Activated CD4-positive, alpha-beta memory T cell treated with anti-CD3 and anti-CD28 coated beads for 36 hours (primary cell): ENCODE results near the gene PI4KA. TPM values are rescaled to one million over a fixed set of nuclear protein-coding genes. Genes with fewer than 3 reads are reported as not detected.
"Not testable (repeated sequence)": the region's sequence is repeated elsewhere in the genome, so short reads cannot be mapped to it uniquely, and the experiment has no call there.

ENCODE experiments used
- CTCF ChIA-PET: fragments of 350-600 bp; sonication (Branson Sonifier 250); formaldehyde crosslinking; loops from one replicate; lab custom pipeline; 2021; ENCODE audit warnings: antibody characterized with exemption, inconsistent platforms; lab: Charles Lee
- POLR2A ChIA-PET: fragments of 350-600 bp; sonication (Branson Sonifier 250); formaldehyde crosslinking; loops from one replicate; lab custom pipeline; 2021; ENCODE audit warnings: antibody characterized with exemption; lab: Charles Lee
- DNase-seq: peaks from one replicate; pipeline ENCODE4 v3.0.0-alpha.2; 2020
- H3K27ac Mint-ChIP-seq: one replicate; pipeline ENCODE4 v1.8.0; 2021; ENCODE audit warnings: mixed read lengths
- H3K27me3 Mint-ChIP-seq: one replicate; pipeline ENCODE4 v1.8.0; 2021; ENCODE audit warnings: mixed read lengths
- H3K36me3 Mint-ChIP-seq: one replicate; pipeline ENCODE4 v1.8.0; 2021; ENCODE audit warnings: mixed read lengths
- H3K4me1 Mint-ChIP-seq: one replicate; pipeline ENCODE4 v1.8.0; 2021; ENCODE audit warnings: low read depth, mixed read lengths
- H3K4me3 Mint-ChIP-seq: one replicate; pipeline ENCODE4 v1.8.0; 2021; ENCODE audit warnings: mild to moderate bottlenecking, mixed read lengths
- H3K9me3 Mint-ChIP-seq: one replicate; pipeline ENCODE4 v1.8.0; 2021; ENCODE audit warnings: mixed read lengths
- intact Hi-C: fragments of 100-400 bp; cut with micrococcal nuclease; formaldehyde crosslinking; loops from one replicate; pipeline ENCODE4 v1.15.1; 2023
- total RNA-seq, 2 experiments: library from RNA; stranded (reverse); gene quantifications; one replicate each; pipeline ENCODE4 v1.2.3, GENCODE V29; 2021

The PI4KA gene
- total RNA-seq, 2 experiments from 2014 or later = 57.9 to 58.9 TPM

- intact Hi-C loops = no loop called here
- no peak for DNase-seq
- ChIA-PET POLR2A (no interaction called here), CTCF (no interaction called here)
- H3K4me1 Mint-ChIP-seq = no peaks in the 10 kb centered on the region
- H3K27ac Mint-ChIP-seq = no peak overlapping the region
- no peaks in the 10 kb centered on the region for H3K27me3 Mint-ChIP-seq
- H3K36me3 Mint-ChIP-seq = peaks cover 28% of the 10 kb centered on the region
- no peaks in the 10 kb centered on the region for H3K9me3 Mint-ChIP-seq
- no peak overlapping the region for H3K4me3 Mint-ChIP-seq
These were observed 131.2 kb downstream of the PI4KA start for GRCh38 chr22:20727118-20728015.

GRCh38 chr22:20725987-20726558, 132.5 kb downstream of the PI4KA start:
- POLR2A ChIA-PET = no interaction called here
- H3K9me3 Mint-ChIP-seq = no peaks in the 10 kb centered on the region
- no peak overlapping the region for H3K4me3 Mint-ChIP-seq
- CTCF ChIA-PET = no interaction called here
- intact Hi-C loops = no loop called here
- H3K4me1 Mint-ChIP-seq = no peaks in the 10 kb centered on the region
- peaks cover 30% of the 10 kb centered on the region for H3K36me3 Mint-ChIP-seq
- no peak for DNase-seq
- H3K27me3 Mint-ChIP-seq = no peaks in the 10 kb centered on the region
- no peak overlapping the region for H3K27ac Mint-ChIP-seq

- ChIA-PET CTCF (interaction anchor here (1.5 kb wide), 1 partner anchor 17 kb away, joined by 3 read pairs; no protein-coding TSS in a partner anchor), POLR2A (no interaction called here)
- intact Hi-C loops = no loop called here
- no peak overlapping the region for H3K27ac Mint-ChIP-seq
- H3K4me3 Mint-ChIP-seq = no peak overlapping the region
- peaks cover 29% of the 10 kb centered on the region for H3K36me3 Mint-ChIP-seq
- no peaks in the 10 kb centered on the region for H3K4me1 Mint-ChIP-seq
- H3K9me3 Mint-ChIP-seq = no peaks in the 10 kb centered on the region
- DNase-seq = no peak
- H3K27me3 Mint-ChIP-seq = no peaks in the 10 kb centered on the region
These were observed 133.7 kb downstream of the PI4KA start for GRCh38 chr22:20724676-20725454.

- ChIA-PET CTCF (no interaction called here), POLR2A (no interaction called here)
- DNase-seq = no peak
- no peak overlapping the region for H3K4me3 Mint-ChIP-seq
- no peak overlapping the region for H3K27ac Mint-ChIP-seq
- H3K36me3 Mint-ChIP-seq = peaks cover 13% of the 10 kb centered on the region
- H3K27me3 Mint-ChIP-seq = no peaks in the 10 kb centered on the region
- no peaks in the 10 kb centered on the region for H3K4me1 Mint-ChIP-seq
- intact Hi-C loops = no loop called here
- H3K9me3 Mint-ChIP-seq = no peaks in the 10 kb centered on the region
These were observed 137.0 kb downstream of the PI4KA start for GRCh38 chr22:20721409-20722218.

GRCh38 chr22:20720692-20721408, 137.8 kb downstream of the PI4KA start:
- H3K4me1 Mint-ChIP-seq = no peaks in the 10 kb centered on the region
- H3K4me3 Mint-ChIP-seq = no peak overlapping the region
- intact Hi-C loops = no loop called here
- H3K36me3 Mint-ChIP-seq = peaks cover 9% of the 10 kb centered on the region
- no peak overlapping the region for H3K27ac Mint-ChIP-seq
- H3K9me3 Mint-ChIP-seq = no peaks in the 10 kb centered on the region
- DNase-seq = no peak
- POLR2A ChIA-PET = no interaction called here
- H3K27me3 Mint-ChIP-seq = no peaks in the 10 kb centered on the region
- CTCF ChIA-PET = interaction anchor here (1.5 kb wide), 1 partner anchor 64 kb away, joined by 3 read pairs; no protein-coding TSS in a partner anchor

- H3K4me3 Mint-ChIP-seq, POLR2A ChIA-PET, H3K36me3 Mint-ChIP-seq, intact Hi-C loops, H3K9me3 Mint-ChIP-seq, H3K27me3 Mint-ChIP-seq, H3K27ac Mint-ChIP-seq, DNase-seq, CTCF ChIA-PET, H3K4me1 Mint-ChIP-seq: not testable (repeated sequence)
These were observed 139.9 kb downstream of the PI4KA start for GRCh38 chr22:20718727-20719126.

- H3K9me3 Mint-ChIP-seq, H3K27ac Mint-ChIP-seq, H3K4me3 Mint-ChIP-seq, CTCF ChIA-PET, H3K36me3 Mint-ChIP-seq, intact Hi-C loops, H3K27me3 Mint-ChIP-seq, H3K4me1 Mint-ChIP-seq, DNase-seq, POLR2A ChIA-PET: not testable (repeated sequence)
These were observed 140.6 kb downstream of the PI4KA start for GRCh38 chr22:20717981-20718380.

GRCh38 chr22:20717213-20717866, 141.3 kb downstream of the PI4KA start:
- H3K27ac Mint-ChIP-seq, intact Hi-C loops, DNase-seq, CTCF ChIA-PET, POLR2A ChIA-PET, H3K4me1 Mint-ChIP-seq, H3K4me3 Mint-ChIP-seq, H3K36me3 Mint-ChIP-seq, H3K9me3 Mint-ChIP-seq, H3K27me3 Mint-ChIP-seq: not testable (repeated sequence)

GRCh38 chr22:20713116-20713515, 145.5 kb downstream of the PI4KA start:
- CTCF ChIA-PET, H3K9me3 Mint-ChIP-seq, H3K4me3 Mint-ChIP-seq, H3K36me3 Mint-ChIP-seq, H3K27me3 Mint-ChIP-seq, intact Hi-C loops, POLR2A ChIA-PET, H3K4me1 Mint-ChIP-seq, DNase-seq, H3K27ac Mint-ChIP-seq: not testable (repeated sequence)

GRCh38 chr22:20709966-20710365, 148.6 kb downstream of the PI4KA start:
- H3K27me3 Mint-ChIP-seq, POLR2A ChIA-PET, H3K4me3 Mint-ChIP-seq, H3K4me1 Mint-ChIP-seq, CTCF ChIA-PET, H3K27ac Mint-ChIP-seq, intact Hi-C loops, H3K36me3 Mint-ChIP-seq, H3K9me3 Mint-ChIP-seq, DNase-seq: not testable (repeated sequence)

- H3K9me3 Mint-ChIP-seq, H3K4me1 Mint-ChIP-seq, H3K27ac Mint-ChIP-seq: not testable (repeated sequence)
These were observed 151.0 kb downstream of the PI4KA start for GRCh38 chr22:20707549-20708118.

More at GRCh38 chr22:20707549-20708118, 151.0 kb downstream of the PI4KA start:
- H3K4me3 Mint-ChIP-seq, DNase-seq, POLR2A ChIA-PET, intact Hi-C loops, H3K27me3 Mint-ChIP-seq, CTCF ChIA-PET, H3K36me3 Mint-ChIP-seq: not testable (repeated sequence)
